Gastrocnemius medialis (tissue), 4 donors: ENCODE measurements around the gene LEMD2.

Experiments used
- POLR2A ChIP-seq, 2 donors: fragments of 450-650 bp; IDR thresholded peaks; one replicate each; pipeline ENCODE4 v1.6.1; 2017; ENCODE audit warnings: antibody characterized with exemption in 2 of 2, mild to moderate bottlenecking in 2 of 2, moderate library complexity in 2 of 2
- TF ChIP-seq, protein P1 (sequence below), 5 experiments: fragments of 450-650 bp in 3 of 5; fragments of 200-600 bp in 2 of 5; sonication (generic) in 2 of 5; IDR thresholded peaks in 4 of 5; conservative IDR thresholded peaks in 1 of 5; 1 replicate in 4 of 5; 2 replicates in 1 of 5; pipeline ENCODE4 v1.5.1; 2016 to 2019; ENCODE audit warnings: antibody characterized with exemption in 5 of 5, mild to moderate bottlenecking in 3 of 5, moderate library complexity in 3 of 5

DNA sequence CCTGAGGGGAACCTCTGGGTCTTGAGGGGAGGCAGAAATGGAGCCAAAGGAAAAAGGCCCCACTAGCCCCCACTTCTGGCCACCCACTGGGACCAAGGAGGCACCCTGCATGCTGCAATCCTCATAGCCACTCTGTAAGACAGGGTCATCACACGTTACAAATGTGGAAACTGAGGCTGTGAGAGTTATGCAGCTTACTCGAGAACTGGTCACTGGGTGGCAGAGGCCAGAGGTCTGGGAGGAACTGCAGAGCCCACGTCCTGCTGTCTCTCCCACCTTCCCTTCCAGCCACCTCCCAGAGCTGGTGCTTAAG, 18.1 kb downstream of the LEMD2 start:
- TF ChIP-seq, protein P1, sequence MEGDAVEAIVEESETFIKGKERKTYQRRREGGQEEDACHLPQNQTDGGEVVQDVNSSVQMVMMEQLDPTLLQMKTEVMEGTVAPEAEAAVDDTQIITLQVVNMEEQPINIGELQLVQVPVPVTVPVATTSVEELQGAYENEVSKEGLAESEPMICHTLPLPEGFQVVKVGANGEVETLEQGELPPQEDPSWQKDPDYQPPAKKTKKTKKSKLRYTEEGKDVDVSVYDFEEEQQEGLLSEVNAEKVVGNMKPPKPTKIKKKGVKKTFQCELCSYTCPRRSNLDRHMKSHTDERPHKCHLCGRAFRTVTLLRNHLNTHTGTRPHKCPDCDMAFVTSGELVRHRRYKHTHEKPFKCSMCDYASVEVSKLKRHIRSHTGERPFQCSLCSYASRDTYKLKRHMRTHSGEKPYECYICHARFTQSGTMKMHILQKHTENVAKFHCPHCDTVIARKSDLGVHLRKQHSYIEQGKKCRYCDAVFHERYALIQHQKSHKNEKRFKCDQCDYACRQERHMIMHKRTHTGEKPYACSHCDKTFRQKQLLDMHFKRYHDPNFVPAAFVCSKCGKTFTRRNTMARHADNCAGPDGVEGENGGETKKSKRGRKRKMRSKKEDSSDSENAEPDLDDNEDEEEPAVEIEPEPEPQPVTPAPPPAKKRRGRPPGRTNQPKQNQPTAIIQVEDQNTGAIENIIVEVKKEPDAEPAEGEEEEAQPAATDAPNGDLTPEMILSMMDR (IDR thresholded peaks at IDR 0.05 in 4 of 5, conservative IDR thresholded peaks at IDR 0.05 in 1 of 5) = no peak
- no peak for TF ChIP-seq POLR2A (IDR thresholded peaks at IDR 0.05)
